HG02798 (cell line): ENCODE data around the gene MOSMO.
"Not testable (repeated sequence)": the region's sequence is repeated elsewhere in the genome, so short reads cannot be mapped to it uniquely, and the experiment has no call there.

ENCODE experiments used
- ATAC-seq: cut with Tn5 transposase; IDR thresholded peaks from one replicate; pipeline ENCODE4 v1.9.1; 2021; ENCODE audit warnings: mild to moderate bottlenecking; ENCODE audit not compliant: unreplicated experiment, poor library complexity

MOSMO gene

GRCh38 chr16:22126037-22126558, 118.2 kb downstream of the MOSMO start:
- ATAC-seq: no peak

DNA sequence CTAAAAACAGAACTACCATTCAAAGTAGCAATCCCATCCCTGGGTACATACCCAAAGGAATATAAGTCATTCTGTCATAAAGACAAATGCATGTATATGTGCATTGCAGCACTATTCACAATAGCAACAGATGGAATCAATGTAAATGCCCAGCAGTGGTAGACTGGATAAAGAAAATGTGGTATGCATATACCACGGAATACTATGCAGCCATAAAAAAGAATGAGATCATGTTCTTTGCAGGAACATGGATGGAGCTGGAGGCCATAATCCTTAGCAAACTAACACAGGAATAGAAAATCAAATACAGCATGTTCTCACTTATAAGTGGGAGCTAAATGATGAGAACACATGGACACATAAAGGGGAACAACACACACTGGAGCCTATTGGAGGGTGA, 120.6 kb downstream of the MOSMO start:
- ATAC-seq: not testable (repeated sequence)

DNA sequence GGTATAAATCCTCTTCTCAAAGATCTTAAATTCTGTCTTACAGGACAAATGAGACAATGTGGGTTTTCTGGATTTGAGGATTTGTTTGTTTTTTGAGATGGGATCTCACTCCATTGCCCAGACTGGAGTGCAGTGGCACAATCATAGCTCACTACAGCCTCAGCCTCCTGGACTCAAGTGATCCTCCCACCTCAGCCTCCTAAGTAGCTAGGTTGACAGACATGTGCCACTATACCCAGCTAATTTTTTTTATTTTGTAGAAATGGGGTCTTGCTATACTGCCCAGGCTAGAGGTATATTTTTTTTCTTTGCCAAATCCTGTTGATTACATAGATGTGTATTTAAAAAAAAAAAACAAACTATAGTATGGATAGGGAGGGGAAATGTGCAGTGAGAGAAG, 122.6 kb downstream of the MOSMO start:
- no peak for ATAC-seq

DNA sequence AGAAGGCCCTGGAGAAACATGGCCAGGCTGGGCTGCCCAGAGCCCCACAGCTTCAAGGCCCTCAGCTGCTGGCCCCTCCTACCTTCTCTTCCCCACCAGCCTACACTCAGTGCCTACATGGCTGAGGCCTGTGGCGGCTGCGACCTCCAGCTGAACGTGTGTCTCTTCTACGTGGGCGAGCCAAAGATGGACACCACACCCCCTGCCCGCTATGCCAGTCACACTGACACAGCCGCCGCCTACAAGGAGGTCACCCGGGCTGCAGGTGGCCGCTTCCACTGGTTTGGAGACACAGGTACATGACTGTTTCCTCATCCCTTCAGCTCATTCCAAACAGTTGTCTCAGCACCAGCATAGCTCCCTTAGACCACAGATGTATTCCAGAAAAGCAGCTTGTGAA, 124.9 kb downstream of the MOSMO start:
- ATAC-seq: no peak
